Measurements from ENCODE around the gene KCNH3.

Gene KCNH3

DNA sequence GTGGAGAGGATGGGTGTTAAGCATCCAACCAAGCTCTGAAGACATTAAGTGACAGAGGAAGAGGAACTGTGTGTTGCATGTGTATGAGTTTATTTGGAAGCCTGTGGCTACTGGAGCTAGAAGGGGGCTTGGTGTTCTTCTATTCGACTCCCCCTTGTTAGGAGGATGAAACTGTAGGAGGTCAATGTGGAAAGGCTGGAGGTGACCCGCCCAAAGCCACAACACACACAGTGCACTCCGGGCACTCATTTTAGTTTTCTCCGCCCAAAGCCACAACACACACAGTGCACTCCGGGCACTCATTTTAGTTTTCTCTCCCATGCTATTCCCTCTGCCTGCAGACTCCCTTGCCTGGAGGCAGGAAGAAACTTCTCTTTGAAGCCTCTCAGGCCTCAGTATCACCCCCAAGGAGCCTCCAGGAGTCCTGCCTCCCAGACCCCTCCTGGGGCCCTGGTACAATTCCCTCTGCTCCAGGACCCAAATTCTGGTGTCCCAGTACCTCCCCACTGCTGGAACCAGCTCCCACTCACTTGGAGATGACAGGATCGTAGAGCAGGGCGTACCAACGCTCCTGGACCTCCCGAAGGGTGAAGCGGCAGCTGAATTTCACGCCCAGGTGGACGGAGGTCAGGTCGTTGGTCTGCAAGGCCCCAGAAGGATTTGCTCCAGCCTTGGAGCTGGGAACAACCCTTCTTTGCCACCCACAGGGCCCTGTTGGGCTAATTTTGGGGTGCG is 25.3 kb downstream of the KCNH3 start:
- DNase-seq (ENCODE audit: low read depth), result no peak

GRCh38 chr12:49564686-49565405 is 26.0 kb downstream of the KCNH3 start:
- DNase-seq (ENCODE audit: low read depth), result no peak

DNA sequence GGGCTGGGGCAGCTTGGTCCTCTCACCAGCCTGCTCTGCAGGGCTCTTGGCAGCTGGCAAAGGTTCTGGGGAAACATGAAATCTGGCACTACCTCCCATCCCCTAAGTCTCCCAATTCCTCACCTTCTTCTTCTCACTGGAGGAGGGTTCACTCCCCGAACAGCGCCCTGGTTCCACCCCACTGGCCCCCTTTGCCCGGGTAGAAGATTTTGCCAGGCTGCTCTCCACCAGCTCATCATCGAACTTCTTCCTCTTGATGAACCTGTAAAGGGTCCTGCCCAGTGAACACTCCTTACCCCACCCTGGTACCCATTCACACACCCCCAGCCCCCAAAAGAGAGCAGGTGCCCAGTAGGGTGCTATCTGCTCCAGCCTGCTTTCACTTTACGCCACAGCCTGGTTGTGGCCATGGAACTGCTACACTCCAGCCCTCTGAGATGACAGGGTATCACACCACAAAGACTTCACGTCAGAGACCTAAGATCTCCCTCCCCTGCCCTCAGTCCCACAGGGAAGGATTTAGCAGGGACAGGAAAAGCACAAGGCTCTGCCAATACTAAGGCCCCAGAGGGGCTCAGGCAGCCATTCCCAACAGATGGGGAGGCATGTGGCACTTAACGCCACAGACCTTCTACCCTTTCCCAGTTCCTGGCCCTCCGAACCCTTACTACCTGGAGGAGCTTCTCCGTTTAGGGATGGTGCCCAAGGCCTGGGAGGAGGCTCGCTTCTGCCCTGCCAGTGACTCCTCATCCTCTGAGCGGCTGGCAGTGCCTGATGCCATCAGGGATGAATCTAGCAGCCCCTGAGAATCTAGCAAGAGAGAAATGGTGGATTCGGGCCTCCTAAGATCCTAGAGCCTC is 26.8 kb downstream of the KCNH3 start:
- DNase-seq (ENCODE audit: low read depth), result no peak

GRCh38 chr12:49566361-49566760 is 27.5 kb downstream of the KCNH3 start:
- DNase-seq (ENCODE audit: low read depth), result no peak

GRCh38 chr12:49567302-49567610 is 28.4 kb downstream of the KCNH3 start:
- no peak for DNase-seq (ENCODE audit: low read depth)

GRCh38 chr12:49567611-49568441 is 29.0 kb downstream of the KCNH3 start, which contains the start of gene MCRS1:
TSS of gene MCRS1 (minus strand) at chr12:49568142. CDS start at chr12:49566731, 1,411 bp downstream.
- DNase-seq (ENCODE audit: low read depth), result peak; percentile 85

DNA sequence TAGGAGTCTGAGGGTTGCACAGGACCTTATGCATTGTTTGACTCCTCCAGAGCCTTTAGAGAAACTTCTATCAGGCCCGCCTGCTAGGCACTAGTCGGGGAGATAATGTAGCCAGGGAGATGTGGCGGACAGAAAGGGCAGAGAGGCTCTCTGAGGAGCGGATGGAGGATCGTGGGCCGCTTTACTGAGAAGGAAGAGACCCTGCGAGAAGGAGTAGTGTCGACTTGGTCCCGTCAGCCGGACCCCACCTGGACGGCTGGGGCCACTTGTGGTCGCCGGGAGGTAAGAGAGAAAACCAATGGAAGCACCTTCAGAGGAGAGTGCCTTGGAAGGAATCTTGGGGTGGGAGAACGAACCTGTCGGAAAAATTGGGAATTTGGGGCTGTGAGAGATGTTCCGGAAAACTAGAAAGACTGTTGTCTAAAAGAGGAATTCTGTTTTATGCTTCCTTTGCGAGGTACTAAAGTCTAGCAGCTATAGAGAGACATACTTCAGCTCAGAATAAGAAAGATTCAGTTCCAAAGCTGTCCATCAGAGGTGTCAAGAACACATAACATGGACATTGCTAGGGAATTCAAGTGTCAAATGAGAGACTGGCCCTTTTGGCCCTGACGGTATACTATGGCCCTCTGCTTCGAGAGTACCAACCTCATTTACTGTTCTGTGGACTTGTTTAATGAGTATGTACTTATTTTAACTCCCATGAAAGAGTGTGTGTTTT is 29.8 kb downstream of the KCNH3 start:
- no peak for DNase-seq (ENCODE audit: low read depth)

- DNase-seq (ENCODE audit: low read depth), result no peak
Observed at GRCh38 chr12:49577589-49578315, 38.9 kb downstream of the KCNH3 start.

DNA sequence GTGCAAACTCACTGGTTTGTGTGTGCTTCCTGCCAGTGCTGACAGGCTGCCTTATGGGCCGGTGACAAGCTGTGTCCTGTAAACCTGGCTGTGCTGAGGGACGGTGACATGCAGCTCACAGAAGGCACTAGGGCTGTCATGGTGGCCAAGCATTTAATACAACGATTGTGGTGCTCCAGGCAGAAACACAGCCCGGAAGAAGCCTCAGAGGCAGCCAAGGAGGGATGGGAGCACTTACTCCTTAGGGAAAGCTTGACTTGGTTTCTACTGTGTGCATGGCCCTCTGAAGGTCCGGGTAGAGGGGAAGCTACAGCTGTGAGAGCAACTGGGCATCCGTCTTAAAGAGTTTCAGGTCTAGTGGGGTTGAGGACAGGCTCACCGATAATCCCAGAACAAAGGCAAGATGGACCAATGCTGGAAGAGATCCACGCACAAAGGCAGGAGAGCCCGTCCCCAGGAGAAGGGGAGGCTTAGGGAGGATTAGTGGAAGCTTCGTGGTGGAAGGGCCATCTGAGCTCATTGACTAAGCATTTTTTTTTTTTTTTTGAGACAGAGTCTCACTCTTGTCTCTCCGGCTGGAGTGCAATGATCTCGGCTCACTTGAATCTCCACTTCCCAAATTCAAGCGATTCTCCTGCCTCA is 39.8 kb downstream of the KCNH3 start:
- DNase-seq (ENCODE audit: low read depth), result no peak

DNA sequence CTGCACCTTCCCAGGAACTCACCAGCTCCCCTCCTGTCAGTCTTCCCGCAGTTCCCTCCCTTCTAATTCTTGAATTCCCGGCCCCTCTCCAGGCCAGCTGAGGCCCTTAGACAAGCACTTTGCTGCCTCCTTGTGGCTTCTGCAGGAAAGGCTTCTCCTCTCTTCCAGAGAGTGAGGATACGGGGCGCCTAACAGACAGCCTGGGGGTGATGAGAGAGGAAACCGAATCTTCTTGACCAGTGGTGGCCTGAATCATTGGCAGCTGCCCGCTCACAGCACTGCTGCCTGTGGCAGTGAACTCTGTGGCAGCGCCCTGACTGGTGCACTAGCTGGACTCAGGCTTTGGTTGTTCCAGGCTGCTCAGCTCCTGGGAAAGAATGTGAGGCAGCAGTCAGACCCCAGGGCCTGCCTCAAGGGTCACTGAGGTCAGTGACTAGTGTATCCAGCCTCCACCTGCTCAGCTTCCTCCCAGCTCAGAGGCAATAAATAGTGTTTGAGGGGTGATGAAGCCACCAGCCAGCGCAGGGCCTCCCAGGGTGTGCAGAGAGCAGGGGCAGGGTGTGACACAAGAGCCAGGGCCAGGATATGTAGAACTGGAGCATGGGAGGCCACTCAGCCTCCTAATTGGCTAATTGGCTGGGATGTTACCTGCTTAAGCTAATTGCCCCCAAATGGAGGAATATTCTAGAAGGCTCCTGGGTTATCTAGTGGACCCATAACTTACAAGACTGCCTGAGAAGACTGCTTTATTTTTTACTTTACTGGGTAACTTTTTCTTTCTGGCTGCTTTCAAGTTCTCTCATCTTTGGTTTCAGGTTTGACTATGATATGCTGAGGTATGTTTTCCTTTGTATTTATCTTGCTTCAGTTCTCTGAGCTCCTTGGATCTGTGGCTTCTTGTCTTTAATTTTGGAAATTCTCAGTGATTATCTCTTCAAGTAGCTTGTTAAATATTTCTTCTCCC is 42.0 kb downstream of the KCNH3 start:
- DNase-seq (ENCODE audit: low read depth), result peak; percentile 29

- no peak for DNase-seq (ENCODE audit: low read depth)
Observed at GRCh38 chr12:49582201-49582600, 43.4 kb downstream of the KCNH3 start.

GRCh38 chr12:49582850-49583249 is 44.0 kb downstream of the KCNH3 start:
- no peak for DNase-seq (ENCODE audit: low read depth)

- no peak for DNase-seq (ENCODE audit: low read depth)
Observed at GRCh38 chr12:49583366-49584094, 44.7 kb downstream of the KCNH3 start.

DNA sequence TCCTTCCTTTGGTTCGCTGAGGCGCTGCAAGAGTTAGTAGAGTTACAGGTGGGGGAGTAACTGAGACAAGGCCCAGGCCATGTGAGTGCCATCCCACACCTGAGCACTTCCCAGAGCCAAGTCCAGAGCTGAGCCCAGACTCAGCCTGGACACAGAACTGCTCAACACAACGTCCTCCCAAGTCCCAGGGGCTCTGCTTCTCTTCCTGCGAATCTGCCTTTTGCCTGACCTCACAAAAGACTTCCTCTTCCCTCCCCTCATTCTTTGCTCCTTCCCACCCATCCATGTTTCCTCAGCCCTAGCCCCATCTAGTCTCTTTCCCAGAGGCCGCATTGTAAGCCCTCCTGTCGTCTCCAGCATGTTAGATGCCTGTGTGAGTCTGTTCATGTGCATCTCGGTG is 45.8 kb downstream of the KCNH3 start:
- DNase-seq (ENCODE audit: low read depth), result no peak

- DNase-seq (ENCODE audit: low read depth), result no peak
Observed at GRCh38 chr12:49585477-49586459, 46.9 kb downstream of the KCNH3 start.

DNA sequence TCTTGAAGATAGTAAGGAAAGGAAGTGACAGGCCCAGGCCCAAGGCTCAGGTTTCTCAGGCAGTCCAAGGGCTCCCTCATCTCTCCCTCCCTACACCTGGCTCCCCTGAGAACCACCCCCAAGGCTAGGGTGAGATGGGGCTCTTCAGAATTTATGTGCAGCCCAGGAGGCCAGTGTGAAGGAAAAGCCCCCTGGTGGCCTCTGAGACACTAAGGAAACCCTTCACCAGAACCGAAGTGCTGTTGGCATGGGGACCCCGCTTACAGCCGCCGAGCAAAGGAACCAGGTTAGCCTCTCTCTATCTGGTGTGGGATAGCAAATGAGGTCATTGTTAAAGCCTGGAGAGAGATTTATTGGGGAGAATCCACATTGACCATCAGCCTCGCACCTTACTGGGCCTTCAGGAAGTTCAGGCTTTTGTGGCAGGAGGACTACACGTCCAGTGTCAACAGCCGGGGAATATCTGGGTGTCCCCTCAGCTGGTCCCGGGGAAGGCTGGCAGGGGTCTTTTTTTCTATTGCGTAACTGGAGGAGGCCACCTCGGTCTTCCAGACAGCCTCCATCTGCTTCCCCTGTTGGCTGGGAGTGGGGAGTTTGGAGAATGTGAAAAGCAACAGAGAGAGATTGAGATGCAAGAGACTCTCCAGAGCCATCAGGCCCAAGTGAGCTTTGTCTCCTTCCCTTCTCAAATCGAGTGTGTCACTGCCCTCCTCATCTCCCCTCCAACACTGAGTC is 48.5 kb downstream of the KCNH3 start:
- DNase-seq (ENCODE audit: low read depth), result no peak
